H1 (cell line): Measurements from ENCODE around the gene TPBGL. TPM values are rescaled to one million over a fixed set of nuclear protein-coding genes. Genes with fewer than 3 reads are reported as not detected.

Source experiments
- polyA plus RNA-seq, 7 experiments: library from polyadenylated mRNA; depleted of rRNA in 3 of 7; stranded (reverse) in 5 of 7; unstranded in 2 of 7; fragments of >200 nt in 5 of 7; fragments of 200-250 nt in 2 of 7; gene quantifications; 1 replicate in 5 of 7; 2 replicates in 1 of 7; 4 replicates in 1 of 7; pipeline versions ENCODE4 v1.2.1 to v1.2.3, GENCODE V29; 2011 to 2013; ENCODE audit warnings: missing spikeins in 2 of 7, mixed read lengths in 2 of 7
- total RNA-seq: library from RNA; stranded (reverse); fragmentation: NEBNext Ultra II Directional; extraction: Animal tissue kit (Norgen Biotek cat#: 25700); gene quantifications from 2 replicates; pipeline ENCODE4 v1.2.1, GENCODE V29; 2021
- TF ChIP-seq, protein P1 (sequence below): fragments of 300-600 bp; sonication (generic); IDR thresholded peaks from 2 replicates; pipeline ENCODE4 v1.7.1; 2012; ENCODE audit warnings: low read length, moderate library complexity, mild to moderate bottlenecking, inconsistent platforms; ENCODE audit not compliant: insufficient replicate concordance

Gene TPBGL
- total and polyA plus RNA-seq, 2 of the 8 experiments (the other 6 are each of a cell fraction or from before 2014, with no cell fraction given): 0.26 to 0.37 TPM

GRCh38 chr11:75198278-75198973 lies 42.1 kb upstream of the TPBGL start (continued):
- TF ChIP-seq, protein P1, sequence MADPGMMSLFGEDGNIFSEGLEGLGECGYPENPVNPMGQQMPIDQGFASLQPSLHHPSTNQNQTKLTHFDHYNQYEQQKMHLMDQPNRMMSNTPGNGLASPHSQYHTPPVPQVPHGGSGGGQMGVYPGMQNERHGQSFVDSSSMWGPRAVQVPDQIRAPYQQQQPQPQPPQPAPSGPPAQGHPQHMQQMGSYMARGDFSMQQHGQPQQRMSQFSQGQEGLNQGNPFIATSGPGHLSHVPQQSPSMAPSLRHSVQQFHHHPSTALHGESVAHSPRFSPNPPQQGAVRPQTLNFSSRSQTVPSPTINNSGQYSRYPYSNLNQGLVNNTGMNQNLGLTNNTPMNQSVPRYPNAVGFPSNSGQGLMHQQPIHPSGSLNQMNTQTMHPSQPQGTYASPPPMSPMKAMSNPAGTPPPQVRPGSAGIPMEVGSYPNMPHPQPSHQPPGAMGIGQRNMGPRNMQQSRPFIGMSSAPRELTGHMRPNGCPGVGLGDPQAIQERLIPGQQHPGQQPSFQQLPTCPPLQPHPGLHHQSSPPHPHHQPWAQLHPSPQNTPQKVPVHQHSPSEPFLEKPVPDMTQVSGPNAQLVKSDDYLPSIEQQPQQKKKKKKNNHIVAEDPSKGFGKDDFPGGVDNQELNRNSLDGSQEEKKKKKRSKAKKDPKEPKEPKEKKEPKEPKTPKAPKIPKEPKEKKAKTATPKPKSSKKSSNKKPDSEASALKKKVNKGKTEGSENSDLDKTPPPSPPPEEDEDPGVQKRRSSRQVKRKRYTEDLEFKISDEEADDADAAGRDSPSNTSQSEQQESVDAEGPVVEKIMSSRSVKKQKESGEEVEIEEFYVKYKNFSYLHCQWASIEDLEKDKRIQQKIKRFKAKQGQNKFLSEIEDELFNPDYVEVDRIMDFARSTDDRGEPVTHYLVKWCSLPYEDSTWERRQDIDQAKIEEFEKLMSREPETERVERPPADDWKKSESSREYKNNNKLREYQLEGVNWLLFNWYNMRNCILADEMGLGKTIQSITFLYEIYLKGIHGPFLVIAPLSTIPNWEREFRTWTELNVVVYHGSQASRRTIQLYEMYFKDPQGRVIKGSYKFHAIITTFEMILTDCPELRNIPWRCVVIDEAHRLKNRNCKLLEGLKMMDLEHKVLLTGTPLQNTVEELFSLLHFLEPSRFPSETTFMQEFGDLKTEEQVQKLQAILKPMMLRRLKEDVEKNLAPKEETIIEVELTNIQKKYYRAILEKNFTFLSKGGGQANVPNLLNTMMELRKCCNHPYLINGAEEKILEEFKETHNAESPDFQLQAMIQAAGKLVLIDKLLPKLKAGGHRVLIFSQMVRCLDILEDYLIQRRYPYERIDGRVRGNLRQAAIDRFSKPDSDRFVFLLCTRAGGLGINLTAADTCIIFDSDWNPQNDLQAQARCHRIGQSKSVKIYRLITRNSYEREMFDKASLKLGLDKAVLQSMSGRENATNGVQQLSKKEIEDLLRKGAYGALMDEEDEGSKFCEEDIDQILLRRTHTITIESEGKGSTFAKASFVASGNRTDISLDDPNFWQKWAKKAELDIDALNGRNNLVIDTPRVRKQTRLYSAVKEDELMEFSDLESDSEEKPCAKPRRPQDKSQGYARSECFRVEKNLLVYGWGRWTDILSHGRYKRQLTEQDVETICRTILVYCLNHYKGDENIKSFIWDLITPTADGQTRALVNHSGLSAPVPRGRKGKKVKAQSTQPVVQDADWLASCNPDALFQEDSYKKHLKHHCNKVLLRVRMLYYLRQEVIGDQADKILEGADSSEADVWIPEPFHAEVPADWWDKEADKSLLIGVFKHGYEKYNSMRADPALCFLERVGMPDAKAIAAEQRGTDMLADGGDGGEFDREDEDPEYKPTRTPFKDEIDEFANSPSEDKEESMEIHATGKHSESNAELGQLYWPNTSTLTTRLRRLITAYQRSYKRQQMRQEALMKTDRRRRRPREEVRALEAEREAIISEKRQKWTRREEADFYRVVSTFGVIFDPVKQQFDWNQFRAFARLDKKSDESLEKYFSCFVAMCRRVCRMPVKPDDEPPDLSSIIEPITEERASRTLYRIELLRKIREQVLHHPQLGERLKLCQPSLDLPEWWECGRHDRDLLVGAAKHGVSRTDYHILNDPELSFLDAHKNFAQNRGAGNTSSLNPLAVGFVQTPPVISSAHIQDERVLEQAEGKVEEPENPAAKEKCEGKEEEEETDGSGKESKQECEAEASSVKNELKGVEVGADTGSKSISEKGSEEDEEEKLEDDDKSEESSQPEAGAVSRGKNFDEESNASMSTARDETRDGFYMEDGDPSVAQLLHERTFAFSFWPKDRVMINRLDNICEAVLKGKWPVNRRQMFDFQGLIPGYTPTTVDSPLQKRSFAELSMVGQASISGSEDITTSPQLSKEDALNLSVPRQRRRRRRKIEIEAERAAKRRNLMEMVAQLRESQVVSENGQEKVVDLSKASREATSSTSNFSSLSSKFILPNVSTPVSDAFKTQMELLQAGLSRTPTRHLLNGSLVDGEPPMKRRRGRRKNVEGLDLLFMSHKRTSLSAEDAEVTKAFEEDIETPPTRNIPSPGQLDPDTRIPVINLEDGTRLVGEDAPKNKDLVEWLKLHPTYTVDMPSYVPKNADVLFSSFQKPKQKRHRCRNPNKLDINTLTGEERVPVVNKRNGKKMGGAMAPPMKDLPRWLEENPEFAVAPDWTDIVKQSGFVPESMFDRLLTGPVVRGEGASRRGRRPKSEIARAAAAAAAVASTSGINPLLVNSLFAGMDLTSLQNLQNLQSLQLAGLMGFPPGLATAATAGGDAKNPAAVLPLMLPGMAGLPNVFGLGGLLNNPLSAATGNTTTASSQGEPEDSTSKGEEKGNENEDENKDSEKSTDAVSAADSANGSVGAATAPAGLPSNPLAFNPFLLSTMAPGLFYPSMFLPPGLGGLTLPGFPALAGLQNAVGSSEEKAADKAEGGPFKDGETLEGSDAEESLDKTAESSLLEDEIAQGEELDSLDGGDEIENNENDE: no peak
